Measurements from ENCODE around the gene TBCCD1. TPM values are rescaled to one million over a fixed set of nuclear protein-coding genes. Genes with fewer than 3 reads are reported as not detected.
A peak's percentile ranks its signal among the peaks of the same experiment; 100 is the strongest.

Gene TBCCD1
- total and polyA plus RNA-seq, 2 experiments from 2014 or later, result 10.9 to 16.4 TPM

DNA sequence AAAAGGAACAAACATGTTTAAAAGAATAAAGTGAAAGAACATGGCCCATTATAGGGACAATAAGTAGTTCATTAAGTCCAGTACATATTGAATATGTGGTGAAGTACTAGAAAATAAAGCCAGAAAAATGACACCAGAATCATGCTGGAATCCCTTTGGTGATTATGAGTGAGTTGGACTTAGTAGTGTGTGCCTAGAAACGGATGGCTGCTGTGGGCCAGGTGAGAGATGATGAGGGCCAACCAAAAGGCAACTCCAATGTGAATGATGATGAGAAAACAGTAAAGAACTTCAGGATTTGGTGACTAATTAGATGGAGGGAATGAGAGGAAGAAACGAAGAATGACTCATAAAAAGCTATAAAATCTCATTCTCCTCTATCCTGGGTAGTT lies 26.3 kb downstream of the TBCCD1 start:
- H3K27ac ChIP-seq, result no peak overlapping the region
- H3K9me3 ChIP-seq (ENCODE audit: low read depth), result no peaks in the 10 kb centered on the region
- peaks cover 6% of the 10 kb centered on the region for H3K4me1 ChIP-seq (ENCODE audit: low read depth)
- H3K36me3 ChIP-seq, result no peaks in the 10 kb centered on the region
- no peak for TF ChIP-seq CTCF (IDR thresholded peaks at IDR 0.05; ENCODE audit: low read depth, low read length)
- no peak overlapping the region for H3K4me3 ChIP-seq
- no peaks in the 10 kb centered on the region for H3K27me3 ChIP-seq
- DNase-seq (ENCODE audit: low read depth in 1 of 2, low spot score in 1 of 2), result no peak

DNA sequence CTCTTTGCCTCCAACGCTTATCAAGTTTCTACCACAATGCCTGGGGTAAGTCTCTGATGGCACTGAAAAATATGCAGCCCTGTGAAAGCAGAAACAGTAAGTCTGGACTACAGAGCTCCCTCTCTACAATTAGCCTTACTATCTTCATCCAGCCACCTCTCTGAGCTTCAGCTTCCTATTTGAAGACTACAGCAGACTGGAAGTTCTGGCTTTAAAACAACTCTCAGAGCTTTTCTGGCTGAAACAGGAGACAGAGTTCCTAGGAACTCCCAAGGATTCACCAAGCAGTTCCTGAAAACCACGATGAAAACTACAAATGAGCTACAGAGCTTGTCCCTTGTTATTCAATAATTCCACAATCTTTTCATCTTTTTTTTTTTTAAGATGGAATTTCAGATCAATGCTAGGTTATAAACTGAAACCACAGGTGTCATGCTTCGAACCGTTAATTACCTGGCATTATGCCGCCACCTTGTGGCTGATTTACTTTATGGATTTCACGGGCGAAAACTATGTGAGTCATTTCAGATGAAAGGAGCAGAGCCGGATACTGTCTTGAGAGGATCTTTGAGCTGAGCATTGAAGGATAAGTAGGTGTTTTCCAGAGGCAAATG lies 26.8 kb downstream of the TBCCD1 start:
- Histone ChIP-seq H3K9me3 (ENCODE audit: low read depth) (no peaks in the 10 kb centered on the region), H3K36me3 (no peaks in the 10 kb centered on the region), H3K27me3 (no peaks in the 10 kb centered on the region), H3K27ac (peak overlapping the region; percentile 53), H3K4me1 (ENCODE audit: low read depth) (peaks cover 6% of the 10 kb centered on the region), H3K4me3 (no peak overlapping the region)
- peak; percentile 59 for TF ChIP-seq CTCF (IDR thresholded peaks at IDR 0.05; ENCODE audit: low read depth, low read length)
- peak; percentile 75 to 82 for DNase-seq (ENCODE audit: low read depth in 1 of 2, low spot score in 1 of 2)

GRCh38 chr3:186538779-186539178 lies 28.4 kb downstream of the TBCCD1 start:
- no peak for TF ChIP-seq CTCF (IDR thresholded peaks at IDR 0.05; ENCODE audit: low read depth, low read length)
- no peak overlapping the region for H3K4me3 ChIP-seq
- H3K4me1 ChIP-seq (ENCODE audit: low read depth), result peaks cover 6% of the 10 kb centered on the region
- no peaks in the 10 kb centered on the region for H3K27me3 ChIP-seq
- DNase-seq (ENCODE audit: low read depth in 1 of 2, low spot score in 1 of 2), result no peak
- H3K27ac ChIP-seq, result no peak overlapping the region
- H3K9me3 ChIP-seq (ENCODE audit: low read depth), result no peaks in the 10 kb centered on the region
- H3K36me3 ChIP-seq, result no peaks in the 10 kb centered on the region

- DNase-seq (ENCODE audit: low read depth in 1 of 2, low spot score in 1 of 2), result peak in 1 of 2 donors; percentile 23
- TF ChIP-seq CTCF (IDR thresholded peaks at IDR 0.05; ENCODE audit: low read depth, low read length), result no peak
Measured at GRCh38 chr3:186536883-186537844, 30.0 kb downstream of the TBCCD1 start.

DNA sequence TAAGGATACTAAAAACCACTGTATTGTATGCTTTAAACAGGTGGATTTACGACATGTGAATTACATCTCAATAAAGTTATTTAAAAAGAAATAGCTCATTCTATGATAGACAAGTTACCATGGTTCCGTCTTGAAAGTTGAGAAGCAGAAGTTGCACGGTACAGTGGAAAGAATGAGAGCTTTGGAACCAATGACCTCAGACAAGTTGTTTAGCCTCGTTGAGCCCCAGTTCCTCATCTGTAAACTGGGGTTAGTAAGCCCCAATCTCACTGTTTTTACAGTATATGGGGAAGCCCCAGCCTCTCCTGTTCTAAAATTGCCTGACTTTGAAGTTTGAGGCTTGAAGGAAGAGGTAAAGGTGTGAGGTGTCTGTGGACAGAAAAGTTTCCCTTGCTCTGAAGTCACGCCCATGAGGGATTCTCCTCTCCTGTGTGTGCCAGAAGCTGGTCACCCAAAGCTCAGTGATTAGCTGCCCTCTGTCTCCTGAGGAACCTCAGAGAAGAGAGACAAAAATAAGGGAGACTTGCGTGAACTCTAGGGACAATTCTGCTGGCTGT lies 32.9 kb downstream of the TBCCD1 start:
- H3K27ac ChIP-seq, result no peak overlapping the region
- H3K4me3 ChIP-seq, result no peak overlapping the region
- H3K27me3 ChIP-seq, result no peaks in the 10 kb centered on the region
- no peak for TF ChIP-seq CTCF (IDR thresholded peaks at IDR 0.05; ENCODE audit: low read depth, low read length)
- no peaks in the 10 kb centered on the region for H3K4me1 ChIP-seq (ENCODE audit: low read depth)
- H3K36me3 ChIP-seq, result no peaks in the 10 kb centered on the region
- no peak for DNase-seq (ENCODE audit: low read depth in 1 of 2, low spot score in 1 of 2)
- no peaks in the 10 kb centered on the region for H3K9me3 ChIP-seq (ENCODE audit: low read depth)

More at GRCh38 chr3:186536883-186537844, 30.0 kb downstream of the TBCCD1 start:
- peaks cover 6% of the 10 kb centered on the region for H3K4me1 ChIP-seq (ENCODE audit: low read depth)
- no peaks in the 10 kb centered on the region for H3K36me3 ChIP-seq
- no peak overlapping the region for H3K27ac ChIP-seq
- H3K4me3 ChIP-seq, result no peak overlapping the region
- H3K27me3 ChIP-seq, result no peaks in the 10 kb centered on the region
- H3K9me3 ChIP-seq (ENCODE audit: low read depth), result no peaks in the 10 kb centered on the region
